ENCODE measurements around the gene C1QTNF9. TPM values are rescaled to one million over a fixed set of nuclear protein-coding genes. Genes with fewer than 3 reads are reported as not detected.
"Not testable (repeated sequence)": the region's sequence is repeated elsewhere in the genome, so short reads cannot be mapped to it uniquely, and the experiment has no call there.

C1QTNF9 gene
- total RNA-seq, 1 donor from 2014 or later, result not detected

- DNase-seq (ENCODE audit: low spot score), result no peak
- no peak overlapping the region for H3K4me3 Mint-ChIP-seq (ENCODE audit: unreplicated experiment)
- H3K4me1 Mint-ChIP-seq (ENCODE audit: low read depth), result no peaks in the 10 kb centered on the region
- no peaks in the 10 kb centered on the region for H3K27me3 Mint-ChIP-seq (ENCODE audit: low read depth)
- TF ChIP-seq, protein P1, sequence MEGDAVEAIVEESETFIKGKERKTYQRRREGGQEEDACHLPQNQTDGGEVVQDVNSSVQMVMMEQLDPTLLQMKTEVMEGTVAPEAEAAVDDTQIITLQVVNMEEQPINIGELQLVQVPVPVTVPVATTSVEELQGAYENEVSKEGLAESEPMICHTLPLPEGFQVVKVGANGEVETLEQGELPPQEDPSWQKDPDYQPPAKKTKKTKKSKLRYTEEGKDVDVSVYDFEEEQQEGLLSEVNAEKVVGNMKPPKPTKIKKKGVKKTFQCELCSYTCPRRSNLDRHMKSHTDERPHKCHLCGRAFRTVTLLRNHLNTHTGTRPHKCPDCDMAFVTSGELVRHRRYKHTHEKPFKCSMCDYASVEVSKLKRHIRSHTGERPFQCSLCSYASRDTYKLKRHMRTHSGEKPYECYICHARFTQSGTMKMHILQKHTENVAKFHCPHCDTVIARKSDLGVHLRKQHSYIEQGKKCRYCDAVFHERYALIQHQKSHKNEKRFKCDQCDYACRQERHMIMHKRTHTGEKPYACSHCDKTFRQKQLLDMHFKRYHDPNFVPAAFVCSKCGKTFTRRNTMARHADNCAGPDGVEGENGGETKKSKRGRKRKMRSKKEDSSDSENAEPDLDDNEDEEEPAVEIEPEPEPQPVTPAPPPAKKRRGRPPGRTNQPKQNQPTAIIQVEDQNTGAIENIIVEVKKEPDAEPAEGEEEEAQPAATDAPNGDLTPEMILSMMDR (IDR thresholded peaks at IDR 0.05), result no peak
- H3K27ac Mint-ChIP-seq (ENCODE audit: unreplicated experiment), result no peak overlapping the region
- no peaks in the 10 kb centered on the region for H3K36me3 Mint-ChIP-seq (ENCODE audit: low read depth)
- H3K9me3 Mint-ChIP-seq (ENCODE audit: low read depth), result no peaks in the 10 kb centered on the region
These were observed 48.4 kb downstream of the C1QTNF9 start for GRCh38 chr13:24357756-24358155.

- not testable (repeated sequence) for H3K9me3 Mint-ChIP-seq (ENCODE audit: low read depth); H3K27ac Mint-ChIP-seq (ENCODE audit: unreplicated experiment); H3K4me1 Mint-ChIP-seq (ENCODE audit: low read depth); H3K4me3 Mint-ChIP-seq (ENCODE audit: unreplicated experiment); DNase-seq (ENCODE audit: low spot score); H3K27me3 Mint-ChIP-seq (ENCODE audit: low read depth); H3K36me3 Mint-ChIP-seq (ENCODE audit: low read depth)
These were observed 49.5 kb downstream of the C1QTNF9 start for GRCh38 chr13:24358836-24359235.

- DNase-seq (ENCODE audit: low spot score); H3K4me1 Mint-ChIP-seq (ENCODE audit: low read depth); H3K4me3 Mint-ChIP-seq (ENCODE audit: unreplicated experiment); H3K36me3 Mint-ChIP-seq (ENCODE audit: low read depth); H3K27me3 Mint-ChIP-seq (ENCODE audit: low read depth); H3K9me3 Mint-ChIP-seq (ENCODE audit: low read depth); H3K27ac Mint-ChIP-seq (ENCODE audit: unreplicated experiment): not testable (repeated sequence)
These were observed 49.9 kb downstream of the C1QTNF9 start for GRCh38 chr13:24359252-24359651.

- TF ChIP-seq, protein P1 (IDR thresholded peaks at IDR 0.05), result no peak
- Mint-ChIP-seq H3K4me1 (ENCODE audit: low read depth) (no peaks in the 10 kb centered on the region), H3K36me3 (ENCODE audit: low read depth) (no peaks in the 10 kb centered on the region), H3K27me3 (ENCODE audit: low read depth) (no peaks in the 10 kb centered on the region), H3K27ac (ENCODE audit: unreplicated experiment) (no peak overlapping the region), H3K4me3 (ENCODE audit: unreplicated experiment) (no peak overlapping the region), H3K9me3 (ENCODE audit: low read depth) (no peaks in the 10 kb centered on the region)
- DNase-seq (ENCODE audit: low spot score), result no peak
These were observed 50.7 kb downstream of the C1QTNF9 start for GRCh38 chr13:24360106-24360505.

DNA sequence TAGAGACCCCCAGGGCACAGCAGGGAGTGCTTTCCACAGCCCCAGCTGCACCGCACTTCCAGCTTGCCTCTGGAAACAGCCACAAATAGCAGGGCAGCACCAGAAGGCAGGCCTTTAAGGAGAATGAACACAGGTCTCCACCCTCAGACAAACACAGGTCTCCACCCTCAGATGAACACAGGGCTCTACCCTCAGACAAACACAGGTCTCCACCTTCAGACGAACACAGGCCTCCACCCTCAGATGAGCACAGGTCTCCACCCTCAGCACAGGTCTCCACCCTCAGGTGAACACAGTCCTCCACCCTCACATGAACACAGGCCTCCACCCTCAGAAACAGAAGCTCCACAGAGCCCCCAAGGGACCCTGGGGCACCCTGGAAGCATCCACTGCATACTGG is 51.7 kb downstream of the C1QTNF9 start:
- H3K4me3 Mint-ChIP-seq (ENCODE audit: unreplicated experiment), result no peak overlapping the region
- DNase-seq (ENCODE audit: low spot score), result no peak
- TF ChIP-seq, protein P1 (IDR thresholded peaks at IDR 0.05), result no peak
- H3K36me3 Mint-ChIP-seq (ENCODE audit: low read depth), result no peaks in the 10 kb centered on the region
- H3K4me1 Mint-ChIP-seq (ENCODE audit: low read depth), result no peaks in the 10 kb centered on the region
- H3K27ac Mint-ChIP-seq (ENCODE audit: unreplicated experiment), result no peak overlapping the region
- no peaks in the 10 kb centered on the region for H3K9me3 Mint-ChIP-seq (ENCODE audit: low read depth)
- H3K27me3 Mint-ChIP-seq (ENCODE audit: low read depth), result no peaks in the 10 kb centered on the region

GRCh38 chr13:24361852-24362366 is 52.5 kb downstream of the C1QTNF9 start:
- H3K27ac Mint-ChIP-seq (ENCODE audit: unreplicated experiment), result no peak overlapping the region

More at GRCh38 chr13:24361852-24362366, 52.5 kb downstream of the C1QTNF9 start:
- Mint-ChIP-seq H3K27me3 (ENCODE audit: low read depth) (peaks cover 4% of the 10 kb centered on the region), H3K36me3 (ENCODE audit: low read depth) (no peaks in the 10 kb centered on the region), H3K4me3 (ENCODE audit: unreplicated experiment) (no peak overlapping the region), H3K9me3 (ENCODE audit: low read depth) (no peaks in the 10 kb centered on the region), H3K4me1 (ENCODE audit: low read depth) (no peaks in the 10 kb centered on the region)
- DNase-seq (ENCODE audit: low spot score), result no peak
- TF ChIP-seq, protein P1 (IDR thresholded peaks at IDR 0.05), result no peak

Data from chondrocyte (in vitro differentiated cells).